Measurements from ENCODE around the gene MX2. TPM values are rescaled to one million over a fixed set of nuclear protein-coding genes. Genes with fewer than 3 reads are reported as not detected.

The MX2 gene
- total and polyA plus RNA-seq, 9 of the 15 experiments (the other 6 are each of a cell fraction or from before 2014, with no cell fraction given): 0.10 to 0.95 (median 0.47) TPM; not detected in 1

DNA sequence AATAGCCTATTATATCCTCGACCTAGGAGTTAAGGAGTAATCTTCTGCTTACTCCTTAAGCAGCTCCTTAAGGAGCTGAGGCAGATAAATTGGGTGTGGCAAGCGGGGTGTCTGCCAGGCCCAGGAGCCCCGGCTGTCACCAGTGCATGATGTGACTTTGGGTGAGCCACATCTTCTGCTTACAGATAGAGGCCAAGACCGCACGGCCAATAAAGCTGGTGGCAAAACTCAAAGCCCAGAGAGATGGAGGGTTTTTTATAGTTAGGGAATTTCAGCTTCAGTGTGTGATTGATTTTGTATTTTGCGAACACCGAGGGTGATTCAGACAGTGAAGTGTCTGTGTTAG, 9.8 kb downstream of the MX2 start:
- no peak overlapping the region for H3K4me2 ChIP-seq (ENCODE audit: insufficient read depth, low read length)
- H3K9me1 ChIP-seq (ENCODE audit: control insufficient read depth, insufficient read depth, low read length): no peaks in the 10 kb centered on the region
- DNase-seq (ENCODE audit: extremely low read depth in 1 of 4, low spot score in 3 of 4) (no peak), ATAC-seq (no peak), FAIRE-seq (no peak)
- intact Hi-C loops (cut with micrococcal nuclease) (no loop called here), in situ Hi-C loops (cut with MboI) (no loop called here)
- ChIA-PET POLR2A (no interaction called here), CTCF (ENCODE audit: low intra/inter-chr PET ratio) (no interaction called here)
- 1% methylated on average over 7 of the region's 7 CpGs for WGBS (ENCODE audit: insufficient coverage, low coverage, missing lambda C conversion rate)
- H3K27me3 ChIP-seq (ENCODE audit: control insufficient read depth in 2 of 2, insufficient read depth in 2 of 2, low read length in 2 of 2): peaks cover 28 to 46% of the 10 kb centered on the region in 2 experiments; a peak in 4 of 5 replicates
- no peaks in the 10 kb centered on the region for H3K36me3 ChIP-seq (ENCODE audit: control insufficient read depth, insufficient read depth, low read length)
- H3K27ac ChIP-seq (ENCODE audit: extremely low read depth, low read depth, low read length): no peak overlapping the region
- H3K79me2 ChIP-seq (ENCODE audit: control insufficient read depth, insufficient read depth, low read length): no peaks in the 10 kb centered on the region
- TF ChIP-seq THRAP3 (IDR thresholded peaks at IDR 0.05; ENCODE audit: borderline replicate concordance): no peak
- TF ChIP-seq CEBPB (tag; IDR thresholded peaks at IDR 0.05): no peak
- no peak for TF ChIP-seq ZNF77 (CRISPR knock-in tag; IDR thresholded peaks at IDR 0.05)
- TF ChIP-seq ZNF165 (CRISPR knock-in tag; IDR thresholded peaks at IDR 0.05; ENCODE audit: borderline replicate concordance): no peak
- TF ChIP-seq ZNF239 (CRISPR knock-in tag; IDR thresholded peaks at IDR 0.05): no peak
- TF ChIP-seq MED1 (CRISPR knock-in tag; IDR thresholded peaks at IDR 0.05; ENCODE audit: borderline replicate concordance): no peak
- no peaks in the 10 kb centered on the region for H3K4me1 ChIP-seq (replicated peaks in 1 of 2; ENCODE audit: control insufficient read depth in 2 of 2, insufficient read depth in 2 of 2, low read length in 2 of 2)
- no peak overlapping the region for H3K9ac ChIP-seq (ENCODE audit: insufficient read depth in 1 of 2, low read depth in 2 of 2, low read length in 2 of 2)
- H2AFZ ChIP-seq (ENCODE audit: low read depth, low read length): no peak overlapping the region
- no TSS peak for BruUV-seq (replicated peaks)
- no peaks in the 10 kb centered on the region for H4K20me1 ChIP-seq (replicated peaks; ENCODE audit: control insufficient read depth, insufficient read depth, low read length)
- H3K4me3 ChIP-seq: no peak overlapping the region
- no peaks in the 10 kb centered on the region for H3K9me3 ChIP-seq (replicated peaks; ENCODE audit: control insufficient read depth, insufficient read depth, low read depth, low read length)

DNA sequence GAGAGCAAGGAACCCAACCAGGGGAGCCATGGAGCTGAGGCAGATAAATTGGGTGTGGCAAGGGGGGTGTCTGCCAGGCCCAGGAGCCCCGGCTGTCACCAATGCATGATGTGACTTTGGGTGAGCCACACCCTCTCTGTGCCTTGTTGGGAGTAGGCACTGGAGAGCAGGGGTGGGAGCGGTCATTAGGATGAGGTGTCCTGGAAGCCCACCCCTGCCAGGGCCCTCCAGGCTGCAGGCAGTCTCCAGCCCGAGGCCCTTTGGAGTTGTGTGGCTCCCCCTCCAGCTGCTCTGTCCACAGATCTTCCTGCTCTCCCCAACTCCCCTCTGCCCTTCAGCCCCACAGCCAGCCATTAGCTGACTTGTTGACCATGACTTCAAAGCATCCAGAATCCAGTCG, 11.4 kb downstream of the MX2 start:
- Histone ChIP-seq H3K27ac (ENCODE audit: extremely low read depth, low read depth, low read length) (no peak overlapping the region), H3K79me2 (ENCODE audit: control insufficient read depth, insufficient read depth, low read length) (no peaks in the 10 kb centered on the region), H3K4me3 (no peak overlapping the region), H3K9ac (ENCODE audit: insufficient read depth in 1 of 2, low read depth in 2 of 2, low read length in 2 of 2) (no peak overlapping the region), H4K20me1 (replicated peaks; ENCODE audit: control insufficient read depth, insufficient read depth, low read length) (no peaks in the 10 kb centered on the region), H3K9me3 (replicated peaks; ENCODE audit: control insufficient read depth, insufficient read depth, low read depth, low read length) (no peaks in the 10 kb centered on the region), H2AFZ (ENCODE audit: low read depth, low read length) (no peak overlapping the region), H3K9me1 (ENCODE audit: control insufficient read depth, insufficient read depth, low read length) (no peaks in the 10 kb centered on the region), H3K36me3 (ENCODE audit: control insufficient read depth, insufficient read depth, low read length) (no peaks in the 10 kb centered on the region), H3K4me2 (ENCODE audit: insufficient read depth, low read length) (no peak overlapping the region), H3K27me3 (ENCODE audit: control insufficient read depth in 2 of 2, insufficient read depth in 2 of 2, low read length in 2 of 2) (peaks cover 21 to 47% of the 10 kb centered on the region in 2 experiments; a peak in 4 of 5 replicates), H3K4me1 (replicated peaks in 1 of 2; ENCODE audit: control insufficient read depth in 2 of 2, insufficient read depth in 2 of 2, low read length in 2 of 2) (no peaks in the 10 kb centered on the region)
- DNase-seq (ENCODE audit: extremely low read depth in 1 of 4, low spot score in 3 of 4) (no peak), FAIRE-seq (no peak), ATAC-seq (no peak)
- 3% methylated on average over 4 of the region's 4 CpGs for WGBS (ENCODE audit: insufficient coverage, low coverage, missing lambda C conversion rate)
- POLR2A ChIA-PET: no interaction called here
- no TSS peak for BruUV-seq (replicated peaks)
- intact Hi-C loops (cut with micrococcal nuclease) (no loop called here), in situ Hi-C loops (cut with MboI) (no loop called here)
- CTCF ChIA-PET (ENCODE audit: low intra/inter-chr PET ratio): no interaction called here
- TF ChIP-seq, protein P1, sequence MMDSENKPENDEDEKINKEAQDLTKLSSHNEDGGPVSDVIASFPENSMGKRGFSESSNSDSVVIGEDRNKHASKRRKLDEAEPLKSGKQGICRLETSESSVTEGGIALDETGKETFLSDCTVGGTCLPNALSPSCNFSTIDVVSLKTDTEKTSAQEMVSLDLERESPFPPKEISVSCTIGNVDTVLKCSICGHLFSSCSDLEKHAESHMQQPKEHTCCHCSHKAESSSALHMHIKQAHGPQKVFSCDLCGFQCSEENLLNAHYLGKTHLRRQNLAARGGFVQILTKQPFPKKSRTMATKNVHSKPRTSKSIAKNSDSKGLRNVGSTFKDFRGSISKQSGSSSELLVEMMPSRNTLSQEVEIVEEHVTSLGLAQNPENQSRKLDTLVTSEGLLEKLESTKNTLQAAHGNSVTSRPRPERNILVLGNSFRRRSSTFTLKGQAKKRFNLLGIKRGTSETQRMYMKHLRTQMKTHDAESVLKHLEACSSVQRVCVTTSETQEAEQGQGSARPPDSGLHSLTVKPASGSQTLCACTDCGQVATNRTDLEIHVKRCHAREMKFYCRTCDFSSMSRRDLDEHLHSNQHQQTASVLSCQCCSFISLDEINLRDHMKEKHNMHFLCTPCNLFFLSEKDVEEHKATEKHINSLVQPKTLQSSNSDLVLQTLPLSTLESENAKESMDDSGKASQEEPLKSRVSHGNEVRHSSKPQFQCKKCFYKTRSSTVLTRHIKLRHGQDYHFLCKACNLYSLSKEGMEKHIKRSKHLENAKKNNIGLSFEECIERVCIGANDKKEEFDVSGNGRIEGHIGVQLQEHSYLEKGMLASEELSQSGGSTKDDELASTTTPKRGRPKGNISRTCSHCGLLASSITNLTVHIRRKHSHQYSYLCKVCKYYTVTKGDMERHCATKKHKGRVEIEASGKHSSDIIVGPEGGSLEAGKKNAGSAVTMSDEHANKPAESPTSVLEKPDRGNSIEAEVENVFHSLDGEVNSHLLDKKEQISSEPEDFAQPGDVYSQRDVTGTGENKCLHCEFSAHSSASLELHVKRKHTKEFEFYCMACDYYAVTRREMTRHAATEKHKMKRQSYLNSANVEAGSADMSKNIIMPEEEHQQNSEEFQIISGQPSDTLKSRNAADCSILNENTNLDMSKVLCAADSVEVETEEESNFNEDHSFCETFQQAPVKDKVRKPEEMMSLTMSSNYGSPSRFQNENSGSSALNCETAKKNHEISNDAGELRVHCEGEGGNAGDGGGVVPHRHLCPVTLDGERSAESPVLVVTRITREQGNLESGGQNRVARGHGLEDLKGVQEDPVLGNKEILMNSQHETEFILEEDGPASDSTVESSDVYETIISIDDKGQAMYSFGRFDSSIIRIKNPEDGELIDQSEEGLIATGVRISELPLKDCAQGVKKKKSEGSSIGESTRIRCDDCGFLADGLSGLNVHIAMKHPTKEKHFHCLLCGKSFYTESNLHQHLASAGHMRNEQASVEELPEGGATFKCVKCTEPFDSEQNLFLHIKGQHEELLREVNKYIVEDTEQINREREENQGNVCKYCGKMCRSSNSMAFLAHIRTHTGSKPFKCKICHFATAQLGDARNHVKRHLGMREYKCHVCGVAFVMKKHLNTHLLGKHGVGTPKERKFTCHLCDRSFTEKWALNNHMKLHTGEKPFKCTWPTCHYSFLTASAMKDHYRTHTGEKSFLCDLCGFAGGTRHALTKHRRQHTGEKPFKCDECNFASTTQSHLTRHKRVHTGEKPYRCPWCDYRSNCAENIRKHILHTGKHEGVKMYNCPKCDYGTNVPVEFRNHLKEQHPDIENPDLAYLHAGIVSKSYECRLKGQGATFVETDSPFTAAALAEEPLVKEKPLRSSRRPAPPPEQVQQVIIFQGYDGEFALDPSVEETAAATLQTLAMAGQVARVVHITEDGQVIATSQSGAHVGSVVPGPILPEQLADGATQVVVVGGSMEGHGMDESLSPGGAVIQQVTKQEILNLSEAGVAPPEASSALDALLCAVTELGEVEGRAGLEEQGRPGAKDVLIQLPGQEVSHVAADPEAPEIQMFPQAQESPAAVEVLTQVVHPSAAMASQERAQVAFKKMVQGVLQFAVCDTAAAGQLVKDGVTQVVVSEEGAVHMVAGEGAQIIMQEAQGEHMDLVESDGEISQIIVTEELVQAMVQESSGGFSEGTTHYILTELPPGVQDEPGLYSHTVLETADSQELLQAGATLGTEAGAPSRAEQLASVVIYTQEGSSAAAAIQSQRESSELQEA (IDR thresholded peaks at IDR 0.05; ENCODE audit: low read depth): no peak
- TF ChIP-seq ZNF551 (CRISPR knock-in tag; IDR thresholded peaks at IDR 0.05) (no peak), BCOR (IDR thresholded peaks at IDR 0.05) (no peak), ZNF316 (IDR thresholded peaks at IDR 0.05) (no peak), RBM39 (optimal IDR thresholded peaks at IDR 0.05; ENCODE audit: low read depth, low read length) (no peak), CHD1 (IDR thresholded peaks at IDR 0.05; ENCODE audit: low read length) (no peak)

Data from K562 (cell line).